B cell (primary cell): ENCODE data around the gene SASH1.

Source experiments
- EZH2 ChIP-seq: IDR thresholded peaks from 2 replicates; pipeline ENCODE4 v1.6.1; 2012; ENCODE audit warnings: borderline replicate concordance, low read depth, mild to moderate bottlenecking, moderate library complexity, low read length; ENCODE audit not compliant: insufficient read depth, poor library complexity, severe bottlenecking
- TF ChIP-seq, protein P1 (sequence below): fragments of 200-600 bp; IDR thresholded peaks from one replicate; pipeline ENCODE4 v1.8.0; 2022; ENCODE audit warnings: antibody characterized with exemption, mild to moderate bottlenecking

DNA sequence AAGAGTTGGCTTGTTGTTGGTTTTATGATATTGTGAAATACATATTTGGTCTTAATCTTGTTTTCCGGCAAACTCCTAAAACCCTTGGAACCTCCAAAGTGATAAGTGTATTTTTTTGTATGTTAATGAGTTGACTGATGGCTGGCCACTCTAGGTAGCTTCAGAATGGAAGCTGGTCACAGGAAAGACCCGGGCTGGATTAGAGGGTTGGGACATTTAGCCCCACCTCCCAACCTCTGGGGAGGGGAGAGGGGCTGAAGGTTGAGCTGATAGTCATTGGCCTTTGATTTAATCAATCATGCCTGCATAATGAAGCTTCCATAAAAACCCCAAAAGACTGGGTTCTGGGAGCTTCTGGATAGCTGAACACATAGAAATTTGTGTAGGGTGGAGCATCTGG is 42.7 kb downstream of the SASH1 start:
- TF ChIP-seq, protein P1, sequence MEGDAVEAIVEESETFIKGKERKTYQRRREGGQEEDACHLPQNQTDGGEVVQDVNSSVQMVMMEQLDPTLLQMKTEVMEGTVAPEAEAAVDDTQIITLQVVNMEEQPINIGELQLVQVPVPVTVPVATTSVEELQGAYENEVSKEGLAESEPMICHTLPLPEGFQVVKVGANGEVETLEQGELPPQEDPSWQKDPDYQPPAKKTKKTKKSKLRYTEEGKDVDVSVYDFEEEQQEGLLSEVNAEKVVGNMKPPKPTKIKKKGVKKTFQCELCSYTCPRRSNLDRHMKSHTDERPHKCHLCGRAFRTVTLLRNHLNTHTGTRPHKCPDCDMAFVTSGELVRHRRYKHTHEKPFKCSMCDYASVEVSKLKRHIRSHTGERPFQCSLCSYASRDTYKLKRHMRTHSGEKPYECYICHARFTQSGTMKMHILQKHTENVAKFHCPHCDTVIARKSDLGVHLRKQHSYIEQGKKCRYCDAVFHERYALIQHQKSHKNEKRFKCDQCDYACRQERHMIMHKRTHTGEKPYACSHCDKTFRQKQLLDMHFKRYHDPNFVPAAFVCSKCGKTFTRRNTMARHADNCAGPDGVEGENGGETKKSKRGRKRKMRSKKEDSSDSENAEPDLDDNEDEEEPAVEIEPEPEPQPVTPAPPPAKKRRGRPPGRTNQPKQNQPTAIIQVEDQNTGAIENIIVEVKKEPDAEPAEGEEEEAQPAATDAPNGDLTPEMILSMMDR: no peak
- TF ChIP-seq EZH2: no peak
